GM12874 (cell line): ENCODE measurements around the gene SMIM10.

Source experiments
- CTCF ChIP-seq: IDR thresholded peaks from 2 replicates; pipeline ENCODE4 v1.5.1; 2011; ENCODE audit warnings: low read depth, mild to moderate bottlenecking, control low read depth, low read length, moderate library complexity; ENCODE audit not compliant: insufficient read depth

The SMIM10 gene

GRCh38 chrX:135000516-135000915 lies 9.7 kb downstream of the SMIM10 start:
- TF ChIP-seq CTCF, result no peak

- no peak for TF ChIP-seq CTCF
Measured at GRCh38 chrX:135003876-135004623, 13.3 kb downstream of the SMIM10 start.

GRCh38 chrX:135006187-135006586 lies 15.4 kb downstream of the SMIM10 start:
- no peak for TF ChIP-seq CTCF

GRCh38 chrX:135009057-135009610 lies 18.3 kb downstream of the SMIM10 start:
- no peak for TF ChIP-seq CTCF

- TF ChIP-seq CTCF, result no peak
Measured at GRCh38 chrX:135009838-135010237, 19.0 kb downstream of the SMIM10 start.

- no peak for TF ChIP-seq CTCF
Measured at GRCh38 chrX:135010921-135011320, 20.1 kb downstream of the SMIM10 start.

GRCh38 chrX:135015523-135016245 lies 24.9 kb downstream of the SMIM10 start:
- no peak for TF ChIP-seq CTCF
